HepG2 (cell line): ENCODE data around the gene MBD4. TPM values are rescaled to one million over a fixed set of nuclear protein-coding genes. Genes with fewer than 3 reads are reported as not detected.

Source experiments
- ETS1 ChIP-seq: sonication (generic); formaldehyde crosslinking; IDR thresholded peaks from 2 replicates; pipeline ENCODE4 v1.4.0; 2020; ENCODE audit warnings: missing genetic modification reagents
- GATAD2A ChIP-seq: IDR thresholded peaks from 2 replicates; pipeline ENCODE4 v1.6.1; 2016
- HMG20A ChIP-seq: IDR thresholded peaks from 2 replicates; pipeline ENCODE4 v1.6.1; 2016; ENCODE audit warnings: borderline replicate concordance
- MED13 ChIP-seq: sonication (generic); formaldehyde crosslinking; IDR thresholded peaks from 2 replicates; pipeline ENCODE4 v1.5.0; 2020; ENCODE audit warnings: missing genetic modification reagents
- POLR2A ChIP-seq, 2 experiments: IDR thresholded peaks; 2 replicates each; pipeline ENCODE4 v1.6.1; 2011; ENCODE audit warnings: low read depth in 2 of 2, low read length in 2 of 2, mild to moderate bottlenecking in 1 of 2, moderate library complexity in 1 of 2; ENCODE audit not compliant: insufficient read depth in 1 of 2
- ZNF12 ChIP-seq: sonication (generic); formaldehyde crosslinking; IDR thresholded peaks from 2 replicates; pipeline ENCODE4 v1.5.0; 2020; ENCODE audit warnings: missing genetic modification reagents
- ZNF563 ChIP-seq: sonication (generic); formaldehyde crosslinking; IDR thresholded peaks from 2 replicates; pipeline ENCODE4 v1.8.0; 2022; ENCODE audit warnings: mild to moderate bottlenecking, moderate library complexity, missing genetic modification reagents
- ZNF687 ChIP-seq: sonication (generic); formaldehyde crosslinking; IDR thresholded peaks from 2 replicates; pipeline ENCODE4 v1.5.1; 2020; ENCODE audit warnings: mild to moderate bottlenecking, missing genetic modification reagents, moderate library complexity
- ZNF768 ChIP-seq: sonication (generic); formaldehyde crosslinking; IDR thresholded peaks from 2 replicates; pipeline ENCODE4 v1.4.0; 2020; ENCODE audit warnings: missing genetic modification reagents
- ZNF773 ChIP-seq: sonication (generic); formaldehyde crosslinking; IDR thresholded peaks from 2 replicates; pipeline ENCODE4 v1.4.0; 2020; ENCODE audit warnings: missing genetic modification reagents, borderline replicate concordance
- polyA plus RNA-seq, 8 experiments: library from polyadenylated mRNA; depleted of rRNA in 3 of 8; stranded (reverse) in 7 of 8; unstranded in 1 of 8; fragments of >200 nt; fragmentation: Illumina TruSeq in 4 of 8; extraction: Trizol in 4 of 8; gene quantifications; 2 replicates each; pipeline versions ENCODE4 v1.2.1 to v1.2.3, GENCODE V29; 2011 to 2016; ENCODE audit warnings: low read depth in 4 of 8, missing spikeins in 1 of 8, mixed read lengths in 1 of 8; ENCODE audit not compliant: insufficient read depth in 1 of 8
- total RNA-seq, 5 experiments: library from RNA; depleted of rRNA; stranded (reverse); fragments of >200 nt; fragmentation: Illumina TruSeq; extraction: Trizol; gene quantifications; 2 replicates each; pipeline ENCODE4 v1.2.3, GENCODE V29; 2016; ENCODE audit warnings: low read depth in 1 of 5
- TF ChIP-seq, protein P1 (sequence below): sonication (generic); formaldehyde crosslinking; IDR thresholded peaks from 2 replicates; pipeline ENCODE4 v1.5.0; 2020; ENCODE audit warnings: mild to moderate bottlenecking, missing genetic modification reagents, borderline replicate concordance
- TF ChIP-seq, protein P2 (sequence below): sonication (generic); formaldehyde crosslinking; IDR thresholded peaks from 2 replicates; pipeline ENCODE4 v1.4.0; 2020; ENCODE audit warnings: mild to moderate bottlenecking, missing genetic modification reagents, borderline replicate concordance
- TF ChIP-seq, protein P3 (sequence below): sonication (generic); formaldehyde crosslinking; IDR thresholded peaks from 2 replicates; pipeline ENCODE4 v1.8.0; 2022; ENCODE audit warnings: low read depth, missing genetic modification reagents

Gene MBD4
- total and polyA plus RNA-seq, 2 of the 13 experiments (the other 11 are each of a cell fraction or from before 2014, with no cell fraction given): 14.9 to 25.3 TPM

- TF ChIP-seq, protein P1, sequence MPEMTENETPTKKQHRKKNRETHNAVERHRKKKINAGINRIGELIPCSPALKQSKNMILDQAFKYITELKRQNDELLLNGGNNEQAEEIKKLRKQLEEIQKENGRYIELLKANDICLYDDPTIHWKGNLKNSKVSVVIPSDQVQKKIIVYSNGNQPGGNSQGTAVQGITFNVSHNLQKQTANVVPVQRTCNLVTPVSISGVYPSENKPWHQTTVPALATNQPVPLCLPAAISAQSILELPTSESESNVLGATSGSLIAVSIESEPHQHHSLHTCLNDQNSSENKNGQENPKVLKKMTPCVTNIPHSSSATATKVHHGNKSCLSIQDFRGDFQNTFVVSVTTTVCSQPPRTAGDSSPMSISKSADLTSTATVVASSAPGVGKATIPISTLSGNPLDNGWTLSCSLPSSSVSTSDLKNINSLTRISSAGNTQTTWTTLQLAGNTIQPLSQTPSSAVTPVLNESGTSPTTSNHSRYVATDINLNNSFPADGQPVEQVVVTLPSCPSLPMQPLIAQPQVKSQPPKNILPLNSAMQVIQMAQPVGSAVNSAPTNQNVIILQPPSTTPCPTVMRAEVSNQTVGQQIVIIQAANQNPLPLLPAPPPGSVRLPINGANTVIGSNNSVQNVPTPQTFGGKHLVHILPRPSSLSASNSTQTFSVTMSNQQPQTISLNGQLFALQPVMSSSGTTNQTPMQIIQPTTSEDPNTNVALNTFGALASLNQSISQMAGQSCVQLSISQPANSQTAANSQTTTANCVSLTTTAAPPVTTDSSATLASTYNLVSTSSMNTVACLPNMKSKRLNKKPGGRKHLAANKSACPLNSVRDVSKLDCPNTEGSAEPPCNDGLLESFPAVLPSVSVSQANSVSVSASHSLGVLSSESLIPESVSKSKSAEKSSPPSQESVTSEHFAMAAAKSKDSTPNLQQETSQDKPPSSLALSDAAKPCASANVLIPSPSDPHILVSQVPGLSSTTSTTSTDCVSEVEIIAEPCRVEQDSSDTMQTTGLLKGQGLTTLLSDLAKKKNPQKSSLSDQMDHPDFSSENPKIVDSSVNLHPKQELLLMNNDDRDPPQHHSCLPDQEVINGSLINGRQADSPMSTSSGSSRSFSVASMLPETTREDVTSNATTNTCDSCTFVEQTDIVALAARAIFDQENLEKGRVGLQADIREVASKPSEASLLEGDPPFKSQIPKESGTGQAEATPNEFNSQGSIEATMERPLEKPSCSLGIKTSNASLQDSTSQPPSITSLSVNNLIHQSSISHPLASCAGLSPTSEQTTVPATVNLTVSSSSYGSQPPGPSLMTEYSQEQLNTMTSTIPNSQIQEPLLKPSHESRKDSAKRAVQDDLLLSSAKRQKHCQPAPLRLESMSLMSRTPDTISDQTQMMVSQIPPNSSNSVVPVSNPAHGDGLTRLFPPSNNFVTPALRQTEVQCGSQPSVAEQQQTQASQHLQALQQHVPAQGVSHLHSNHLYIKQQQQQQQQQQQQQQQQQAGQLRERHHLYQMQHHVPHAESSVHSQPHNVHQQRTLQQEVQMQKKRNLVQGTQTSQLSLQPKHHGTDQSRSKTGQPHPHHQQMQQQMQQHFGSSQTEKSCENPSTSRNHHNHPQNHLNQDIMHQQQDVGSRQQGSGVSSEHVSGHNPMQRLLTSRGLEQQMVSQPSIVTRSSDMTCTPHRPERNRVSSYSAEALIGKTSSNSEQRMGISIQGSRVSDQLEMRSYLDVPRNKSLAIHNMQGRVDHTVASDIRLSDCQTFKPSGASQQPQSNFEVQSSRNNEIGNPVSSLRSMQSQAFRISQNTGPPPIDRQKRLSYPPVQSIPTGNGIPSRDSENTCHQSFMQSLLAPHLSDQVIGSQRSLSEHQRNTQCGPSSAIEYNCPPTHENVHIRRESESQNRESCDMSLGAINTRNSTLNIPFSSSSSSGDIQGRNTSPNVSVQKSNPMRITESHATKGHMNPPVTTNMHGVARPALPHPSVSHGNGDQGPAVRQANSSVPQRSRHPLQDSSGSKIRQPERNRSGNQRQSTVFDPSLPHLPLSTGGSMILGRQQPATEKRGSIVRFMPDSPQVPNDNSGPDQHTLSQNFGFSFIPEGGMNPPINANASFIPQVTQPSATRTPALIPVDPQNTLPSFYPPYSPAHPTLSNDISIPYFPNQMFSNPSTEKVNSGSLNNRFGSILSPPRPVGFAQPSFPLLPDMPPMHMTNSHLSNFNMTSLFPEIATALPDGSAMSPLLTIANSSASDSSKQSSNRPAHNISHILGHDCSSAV (CRISPR knock-in tag): no peak
- TF ChIP-seq ZNF687 (CRISPR knock-in tag) (peak; percentile 64; the same call in 1 of the 2 replicates), HMG20A (CRISPR knock-in tag) (no peak), ZNF563 (no peak), ZNF768 (CRISPR knock-in tag) (peak; percentile 14; the same call in 1 of the 2 replicates), GATAD2A (CRISPR knock-in tag) (no peak), MED13 (no peak), ZNF773 (no peak), POLR2A (IDR thresholded peaks at IDR 0.05; ENCODE audit: insufficient read depth in 1 of 2, low read depth in 2 of 2, low read length in 2 of 2) (no peak), ETS1 (CRISPR knock-in tag) (no peak), ZNF12 (CRISPR knock-in tag) (no peak)
- TF ChIP-seq, protein P2, sequence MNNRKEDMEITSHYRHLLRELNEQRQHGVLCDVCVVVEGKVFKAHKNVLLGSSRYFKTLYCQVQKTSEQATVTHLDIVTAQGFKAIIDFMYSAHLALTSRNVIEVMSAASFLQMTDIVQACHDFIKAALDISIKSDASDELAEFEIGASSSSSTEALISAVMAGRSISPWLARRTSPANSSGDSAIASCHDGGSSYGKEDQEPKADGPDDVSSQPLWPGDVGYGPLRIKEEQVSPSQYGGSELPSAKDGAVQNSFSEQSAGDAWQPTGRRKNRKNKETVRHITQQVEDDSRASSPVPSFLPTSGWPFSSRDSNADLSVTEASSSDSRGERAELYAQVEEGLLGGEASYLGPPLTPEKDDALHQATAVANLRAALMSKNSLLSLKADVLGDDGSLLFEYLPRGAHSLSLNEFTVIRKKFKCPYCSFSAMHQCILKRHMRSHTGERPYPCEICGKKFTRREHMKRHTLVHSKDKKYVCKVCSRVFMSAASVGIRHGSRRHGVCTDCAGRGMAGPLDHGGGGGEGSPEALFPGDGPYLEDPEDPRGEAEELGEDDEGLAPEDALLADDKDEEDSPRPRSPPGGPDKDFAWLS (CRISPR knock-in tag): no peak
- TF ChIP-seq, protein P3, sequence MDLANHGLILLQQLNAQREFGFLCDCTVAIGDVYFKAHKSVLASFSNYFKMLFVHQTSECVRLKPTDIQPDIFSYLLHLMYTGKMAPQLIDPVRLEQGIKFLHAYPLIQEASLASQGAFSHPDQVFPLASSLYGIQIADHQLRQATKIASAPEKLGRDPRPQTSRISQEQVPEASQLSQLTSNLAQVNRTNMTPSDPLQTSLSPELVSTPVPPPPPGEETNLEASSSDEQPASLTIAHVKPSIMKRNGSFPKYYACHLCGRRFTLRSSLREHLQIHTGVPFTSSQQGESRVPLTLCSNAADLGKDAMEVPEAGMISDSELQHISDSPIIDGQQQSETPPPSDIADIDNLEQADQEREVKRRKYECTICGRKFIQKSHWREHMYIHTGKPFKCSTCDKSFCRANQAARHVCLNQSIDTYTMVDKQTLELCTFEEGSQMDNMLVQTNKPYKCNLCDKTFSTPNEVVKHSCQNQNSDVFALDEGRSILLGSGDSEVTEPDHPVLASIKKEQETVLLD (CRISPR knock-in tag): no peak
These were observed 41.0 kb downstream of the MBD4 start (continued) for GRCh38 chr3:129398803-129399144.
